Ramos (cell line): ENCODE results near the gene NTRK3.

ENCODE experiments used
- in situ Hi-C: fragments of 300-500 bp; cut with MboI; formaldehyde crosslinking; loops from one replicate; pipeline ENCODE4 v1.14.3; 2022; ENCODE audit warnings: low sequenced_read_pairs; ENCODE audit not compliant: unreplicated experiment

Gene NTRK3

DNA sequence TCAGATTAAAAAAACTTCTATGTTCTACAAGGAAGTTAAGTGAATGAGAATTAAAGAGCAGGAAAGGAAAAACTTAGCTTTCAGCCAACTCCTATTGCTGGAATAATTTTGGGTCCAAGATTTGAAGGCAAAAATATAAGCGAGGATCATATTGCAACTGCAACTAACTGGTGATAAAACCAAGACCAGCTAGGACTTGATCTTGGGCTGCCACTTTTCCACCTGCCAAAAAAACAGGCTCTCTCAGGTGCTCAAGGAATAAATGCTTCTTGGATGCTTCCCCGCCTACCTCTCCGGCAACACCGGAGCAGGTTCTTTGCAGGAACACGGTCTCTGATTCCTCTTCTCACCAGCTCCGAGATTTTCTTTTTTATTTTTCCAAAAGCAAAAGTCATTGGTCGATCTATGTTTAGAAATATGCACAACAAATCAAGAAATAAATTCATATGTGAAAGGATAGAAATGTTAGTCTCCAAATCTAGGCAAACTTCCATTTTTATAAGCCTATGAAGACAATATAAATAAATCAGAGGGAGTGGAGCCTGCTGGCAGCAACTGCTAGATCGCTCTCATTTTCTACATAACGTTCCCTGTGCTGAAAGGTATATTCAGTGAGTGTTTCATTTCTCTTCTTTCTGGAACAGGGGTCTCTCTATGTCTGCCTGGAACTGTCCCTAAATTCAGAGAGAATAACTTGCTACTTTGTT lies 241.9 kb downstream of the NTRK3 start:
- in situ Hi-C loops, result no loop called here

DNA sequence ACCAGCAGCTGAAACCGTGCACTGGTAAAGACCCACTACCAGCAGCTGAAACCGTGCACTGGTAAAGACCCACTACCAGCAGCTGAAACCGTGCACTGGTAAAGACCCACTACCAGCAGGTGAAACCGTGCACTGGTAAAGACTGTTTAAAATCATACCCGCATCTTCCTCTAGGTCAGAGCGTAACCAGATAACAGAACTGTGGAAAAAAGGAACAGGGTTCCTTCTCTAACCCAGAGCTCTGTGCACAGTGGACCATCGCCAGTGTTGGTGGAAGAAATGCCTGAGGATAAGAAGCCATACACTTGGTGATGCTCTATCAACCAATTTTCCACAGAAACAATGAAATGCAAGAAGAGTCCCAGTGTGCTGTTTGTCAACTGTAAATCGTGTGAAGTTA lies 243.4 kb downstream of the NTRK3 start:
- in situ Hi-C loops, result no loop called here

DNA sequence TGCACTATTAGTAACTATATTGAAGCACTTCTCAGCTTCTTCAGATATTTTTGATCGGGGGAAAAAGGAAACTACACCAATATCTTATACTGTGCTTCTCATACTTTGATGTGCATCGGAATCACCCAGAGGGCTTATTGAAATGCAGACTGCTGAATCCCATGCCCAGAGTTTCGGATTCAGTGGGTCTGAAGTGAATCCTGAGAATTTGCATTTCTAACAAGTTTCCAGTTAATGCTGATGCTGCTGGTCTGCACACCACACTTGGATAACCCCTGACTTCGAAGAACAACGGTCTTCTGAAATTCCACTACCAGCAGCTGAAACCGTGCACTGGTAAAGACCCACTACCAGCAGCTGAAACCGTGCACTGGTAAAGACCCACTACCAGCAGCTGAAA lies 243.9 kb downstream of the NTRK3 start:
- in situ Hi-C loops, result no loop called here

GRCh38 chr15:88012233-88012632 lies 244.3 kb downstream of the NTRK3 start:
- in situ Hi-C loops, result no loop called here

- in situ Hi-C loops, result no loop called here
These were observed 245.0 kb downstream of the NTRK3 start for GRCh38 chr15:88011533-88011932.

GRCh38 chr15:88006146-88006545 lies 250.4 kb downstream of the NTRK3 start:
- in situ Hi-C loops, result no loop called here

DNA sequence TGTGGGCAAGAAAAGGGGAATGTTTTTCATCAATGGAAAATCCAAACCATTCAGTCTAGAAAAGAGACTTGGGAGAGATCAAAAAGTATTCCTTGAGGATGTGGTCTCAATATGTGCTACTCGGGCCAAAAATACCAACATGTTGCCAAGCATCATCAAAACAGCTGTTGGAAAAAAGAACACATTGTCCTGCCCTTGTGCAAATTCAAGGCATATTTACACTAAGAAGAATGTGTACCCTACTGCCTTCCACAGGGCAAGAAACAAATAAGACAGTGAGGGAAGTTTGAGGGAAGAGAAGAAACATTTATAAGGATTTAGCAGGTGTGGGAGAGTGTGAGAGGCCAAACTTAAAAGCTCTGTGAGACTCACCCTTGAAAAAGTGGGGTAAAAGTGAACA lies 252.1 kb downstream of the NTRK3 start:
- in situ Hi-C loops, result no loop called here

DNA sequence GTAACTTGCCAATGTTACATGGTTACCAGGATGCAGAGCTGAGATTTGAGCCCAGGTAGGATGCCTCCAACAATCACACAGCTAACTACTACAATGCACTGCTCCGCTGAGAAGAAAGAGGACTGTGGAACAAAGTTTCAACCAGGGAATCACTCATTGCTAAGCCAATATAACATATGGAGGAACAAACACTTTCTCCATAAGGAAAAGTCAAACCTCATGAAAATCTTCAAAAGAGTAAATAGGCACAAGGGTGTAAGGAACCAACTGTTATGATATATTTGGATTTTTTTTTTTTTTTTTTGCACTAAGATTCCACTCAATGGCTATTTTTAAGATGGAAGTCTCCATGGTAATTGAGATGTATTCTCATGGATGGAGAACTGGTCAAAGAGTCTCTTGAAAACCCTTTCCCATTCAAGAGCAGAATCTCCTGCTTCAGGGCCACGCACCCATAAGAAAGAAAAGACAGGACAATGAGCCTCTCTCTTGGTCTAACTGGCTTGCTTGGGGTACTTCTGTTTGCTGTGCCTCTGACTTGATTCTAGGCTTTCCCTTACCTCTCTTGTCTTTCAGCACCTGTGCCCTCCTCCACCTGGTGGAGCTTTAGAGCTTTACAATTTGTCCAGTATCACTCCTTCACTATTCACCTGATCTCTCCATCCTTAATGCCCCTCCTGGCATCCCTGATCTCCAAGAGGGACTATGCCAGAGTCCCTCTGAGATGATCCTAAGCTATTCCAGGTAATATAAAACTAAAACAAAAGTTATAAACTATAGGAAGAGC lies 252.8 kb downstream of the NTRK3 start:
- in situ Hi-C loops, result no loop called here

DNA sequence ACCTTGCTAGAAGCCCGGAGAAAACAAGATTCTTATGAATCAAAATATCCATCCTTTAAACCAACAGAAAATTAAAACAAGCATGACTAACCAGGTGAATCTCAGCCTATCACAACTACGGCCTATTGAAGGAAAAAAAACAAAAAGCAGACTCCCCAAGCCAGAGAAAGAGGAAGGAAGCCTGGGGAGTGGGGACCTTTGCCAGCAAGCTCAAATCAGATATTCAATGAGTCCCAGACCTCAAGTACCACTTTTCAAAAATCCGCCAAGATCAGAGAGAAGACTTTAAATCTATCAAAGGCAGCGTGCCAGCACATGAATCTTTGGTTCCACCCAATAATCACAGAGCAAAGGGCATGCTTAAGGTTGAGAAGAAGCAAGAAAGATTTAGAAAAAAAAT lies 253.8 kb downstream of the NTRK3 start:
- in situ Hi-C loops, result no loop called here

GRCh38 chr15:87998630-87999029 lies 257.9 kb downstream of the NTRK3 start:
- in situ Hi-C loops, result no loop called here

- in situ Hi-C loops, result no loop called here
These were observed 269.8 kb downstream of the NTRK3 start for GRCh38 chr15:87986776-87987175.

- in situ Hi-C loops, result no loop called here
These were observed 271.1 kb downstream of the NTRK3 start for GRCh38 chr15:87985451-87985850.

DNA sequence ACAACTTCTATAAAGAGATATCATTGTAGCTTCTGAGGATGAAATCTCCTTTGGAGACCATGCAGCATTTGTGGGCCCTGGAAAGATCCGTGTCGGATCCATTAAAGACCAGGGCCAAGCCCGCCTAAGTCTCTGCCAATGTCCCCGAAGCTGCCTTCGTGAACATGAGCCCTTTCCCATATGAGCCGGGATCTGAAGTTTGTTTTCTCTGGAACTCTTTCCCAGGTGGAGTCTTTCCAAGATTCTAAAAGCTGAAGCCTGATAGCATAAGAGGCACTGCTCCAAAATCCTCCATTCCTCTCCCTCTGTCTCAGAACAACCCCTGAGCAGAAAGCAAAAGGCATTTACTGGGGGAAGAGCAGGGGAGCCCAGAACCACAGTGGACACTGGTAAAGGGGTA lies 274.6 kb downstream of the NTRK3 start:
- in situ Hi-C loops, result no loop called here

DNA sequence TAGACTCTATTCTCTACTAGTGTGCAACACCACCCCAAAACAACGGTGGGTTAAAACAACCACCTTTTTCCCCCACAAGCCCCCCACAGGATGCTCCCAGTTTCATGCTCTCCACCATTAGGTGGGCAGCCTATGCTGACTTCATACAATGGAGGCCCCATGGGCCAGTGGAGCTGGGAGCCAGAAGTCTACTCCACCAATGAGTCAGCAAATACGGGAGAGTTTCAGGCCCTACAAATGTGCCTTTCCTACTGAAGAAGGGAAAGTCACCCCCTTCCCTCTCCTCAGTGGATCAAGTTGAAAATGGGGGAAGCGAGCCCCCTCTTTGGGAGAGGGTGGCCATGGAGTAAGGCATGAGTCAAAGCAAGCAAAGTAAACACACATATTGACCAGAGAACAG lies 278.6 kb downstream of the NTRK3 start:
- in situ Hi-C loops, result no loop called here

DNA sequence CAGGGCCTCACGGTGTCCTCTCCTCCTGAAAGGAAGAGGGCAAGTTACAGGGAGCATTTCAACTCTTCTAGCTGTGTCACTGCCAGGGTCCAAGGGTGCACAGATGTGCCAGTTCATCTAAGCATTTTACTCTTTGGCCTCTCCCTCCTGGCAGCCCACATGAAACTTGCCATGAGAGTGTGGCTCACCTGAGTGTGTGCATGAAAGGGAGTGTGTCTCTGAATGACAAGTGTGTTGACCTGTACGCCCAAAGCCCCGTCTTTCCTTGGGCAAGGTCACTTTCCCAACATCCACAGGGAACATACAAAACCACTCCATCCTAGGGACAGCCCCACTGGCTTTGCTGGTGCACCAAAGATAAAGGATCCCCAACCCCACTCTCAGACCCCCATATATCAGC lies 280.0 kb downstream of the NTRK3 start:
- in situ Hi-C loops, result no loop called here

DNA sequence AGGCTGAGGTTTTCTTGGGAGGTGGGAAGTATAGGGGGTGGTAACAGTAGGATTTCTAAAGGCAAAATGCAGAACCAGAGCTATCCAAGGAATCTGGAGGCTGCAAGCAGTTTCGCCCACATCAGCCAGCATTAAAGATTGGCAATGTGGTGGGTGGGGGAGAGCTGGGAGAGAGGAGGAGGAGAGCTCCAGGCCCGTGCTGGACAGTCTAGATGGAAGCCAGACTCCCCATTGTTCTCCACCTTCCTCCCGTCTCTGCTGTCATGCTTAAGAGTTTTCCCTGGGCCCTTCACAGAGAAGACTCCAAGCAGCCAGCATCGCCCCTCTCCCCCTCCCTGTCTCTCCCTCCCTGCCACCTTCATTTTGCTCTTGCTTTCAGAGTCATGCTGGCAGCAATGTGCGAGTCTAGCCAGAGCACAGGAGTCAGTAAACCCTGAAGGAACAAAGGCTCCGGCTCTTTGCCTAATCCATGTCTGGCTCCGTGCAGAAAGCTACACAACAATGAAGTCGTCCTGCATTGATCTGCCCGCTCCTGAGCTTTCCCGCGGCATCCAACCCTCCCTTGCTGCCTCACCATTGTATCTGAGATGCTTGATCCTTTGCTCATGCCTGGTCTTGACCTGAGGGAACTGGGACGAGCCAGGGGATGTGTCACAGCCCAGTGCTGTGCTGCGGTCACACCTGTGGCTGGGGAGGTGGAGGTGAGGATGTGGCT lies 282.9 kb downstream of the NTRK3 start:
- in situ Hi-C loops, result no loop called here

DNA sequence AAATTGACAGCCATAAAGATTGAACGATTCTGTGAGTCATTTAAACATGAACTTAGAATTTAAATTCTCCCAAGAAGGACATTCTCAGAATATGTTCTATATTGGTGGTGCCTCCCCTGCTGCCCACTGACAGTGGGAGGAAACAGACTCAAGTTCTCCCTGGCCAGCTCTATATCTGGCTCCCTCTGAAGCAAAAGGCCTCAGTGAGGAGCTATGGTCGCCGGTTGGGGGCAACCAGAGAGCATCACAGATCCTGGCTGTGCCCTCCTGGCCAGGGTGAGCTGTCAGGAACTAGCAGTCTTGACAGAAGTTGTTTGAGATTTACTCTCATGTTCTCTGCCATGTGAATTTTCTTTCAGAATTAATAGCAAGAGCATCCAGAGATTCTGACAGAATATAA lies 285.5 kb downstream of the NTRK3 start:
- in situ Hi-C loops, result no loop called here

- in situ Hi-C loops, result no loop called here
These were observed 288.6 kb downstream of the NTRK3 start for GRCh38 chr15:87967951-87968350.

DNA sequence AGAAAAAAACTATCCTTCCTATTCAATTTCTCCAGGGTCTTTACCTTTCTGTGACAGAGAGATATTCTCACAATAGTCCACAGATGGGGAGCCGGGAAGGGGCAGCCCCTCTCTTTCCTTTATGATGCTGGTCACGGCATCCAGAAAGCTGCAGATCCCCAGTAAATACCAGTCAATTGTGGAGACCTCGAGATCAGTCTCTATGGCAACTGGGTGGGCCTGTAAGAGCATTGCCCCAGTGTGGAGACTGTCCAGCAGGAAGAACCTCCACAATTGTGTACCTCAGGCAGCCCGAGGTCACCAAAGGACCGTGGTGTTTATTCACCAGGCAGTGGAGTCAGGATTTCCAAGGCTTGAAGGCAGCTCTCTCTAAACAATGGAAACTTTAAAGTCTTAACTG lies 291.2 kb downstream of the NTRK3 start:
- in situ Hi-C loops, result no loop called here

- in situ Hi-C loops, result no loop called here
These were observed 294.1 kb downstream of the NTRK3 start for GRCh38 chr15:87962428-87962827.

GRCh38 chr15:87961851-87962420 lies 294.6 kb downstream of the NTRK3 start:
- in situ Hi-C loops, result no loop called here
